Measurements from ENCODE around the gene UBE2D3. TPM values are rescaled to one million over a fixed set of nuclear protein-coding genes. Genes with fewer than 3 reads are reported as not detected.

The UBE2D3 gene
- total RNA-seq, 2 experiments from 2014 or later, result 447 to 450 TPM

- H3K4me3 Mint-ChIP-seq, result peak within 1 kb of the TSS; percentile 88
- H3K27me3 Mint-ChIP-seq (ENCODE audit: low read depth), result no peaks in the 10 kb centered on the region
- H3K9me3 Mint-ChIP-seq, result no peaks in the 10 kb centered on the region
- no peaks in the 10 kb centered on the region for H3K36me3 Mint-ChIP-seq (ENCODE audit: low read depth)
- peaks cover 27% of the 10 kb centered on the region for H3K4me1 Mint-ChIP-seq (ENCODE audit: low read depth)
- H3K27ac Mint-ChIP-seq, result peak within 1 kb of the TSS; percentile 36
- CTCF ChIA-PET, result interaction anchor here (0.5 to 1.5 kb wide), 6 partner anchors 8 to 330 kb away, joined by 3 to 6 read pairs (median 4); no protein-coding TSS in a partner anchor
- peak; percentile 89 for DNase-seq
- intact Hi-C loops (cut with micrococcal nuclease), result loop anchor here (1.0 to 2.0 kb wide), 11 partner anchors 29 to 1414 kb away; partner anchors contain the start of genes BDH2, CENPE, PPP3CA and SLC39A8
These were observed 66.6 kb downstream of the UBE2D3 start, which contains the start of gene MANBA for GRCh38 chr4:102760645-102761295. TSS of gene MANBA (minus strand) at chr4:102760968. CDS start at chr4:102760894, 74 bp downstream.

- intact Hi-C loops (cut with micrococcal nuclease), result loop anchor here (1.0 to 2.0 kb wide), 10 partner anchors 29 to 1413 kb away; partner anchors contain the start of genes BDH2, CENPE, PPP3CA and SLC9B1
- CTCF ChIA-PET, result interaction anchor here (0.5 to 1.2 kb wide), 4 partner anchors 63 to 329 kb away, joined by 3 to 6 read pairs (median 4); no protein-coding TSS in a partner anchor
These were observed 67.3 kb downstream of the UBE2D3 start for GRCh38 chr4:102759831-102760644.

DNA sequence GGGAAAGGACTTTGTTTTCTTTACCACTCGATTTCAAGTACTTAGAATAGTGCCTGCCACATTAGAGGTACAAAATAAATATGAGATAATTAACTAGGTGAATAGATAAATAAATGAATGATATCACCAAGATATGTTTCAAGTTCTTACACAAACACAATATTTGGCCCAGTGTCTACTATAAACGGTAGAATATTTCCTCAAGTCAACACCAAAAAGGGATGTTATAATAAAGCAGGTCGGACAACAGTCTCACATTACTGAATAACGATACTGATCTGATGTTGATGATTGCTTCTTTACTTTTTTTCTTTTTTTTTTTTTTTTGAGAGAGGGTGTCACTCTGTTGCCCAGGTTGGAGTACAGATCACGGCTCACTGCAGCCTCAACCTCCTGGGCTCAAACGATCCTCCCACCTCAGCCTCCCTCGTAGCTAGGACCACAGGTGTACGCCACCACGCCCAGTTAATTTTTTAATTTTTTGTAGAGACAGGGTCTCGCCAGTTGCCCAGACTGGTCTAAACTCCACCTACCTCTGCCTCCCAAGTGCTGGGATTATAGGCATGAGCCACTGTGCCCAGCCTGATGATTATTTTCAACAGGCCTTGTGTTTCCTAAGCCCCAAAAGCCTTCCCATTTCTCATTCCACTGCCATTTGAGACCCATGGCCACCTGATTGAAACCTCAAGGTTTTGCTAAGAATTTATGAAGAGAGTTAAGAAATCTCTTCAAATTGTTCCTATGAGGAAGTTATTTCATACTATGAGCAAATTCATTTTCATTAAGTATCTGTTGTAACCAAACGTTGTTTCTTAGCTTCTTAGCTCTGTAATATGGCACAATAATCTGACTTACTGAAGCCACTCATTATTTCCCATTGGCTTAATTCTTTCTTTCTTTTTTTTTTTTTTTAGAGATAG is 68.8 kb downstream of the UBE2D3 start:
- H3K27ac Mint-ChIP-seq, result no peak overlapping the region
- H3K4me1 Mint-ChIP-seq (ENCODE audit: low read depth), result peaks cover 27% of the 10 kb centered on the region
- peaks cover 3% of the 10 kb centered on the region for H3K36me3 Mint-ChIP-seq (ENCODE audit: low read depth)
- CTCF ChIA-PET, result interaction anchor here (0.5 to 1.0 kb wide), 4 partner anchors 13 to 344 kb away, joined by 3 to 4 read pairs (median 4); no protein-coding TSS in a partner anchor
- intact Hi-C loops (cut with micrococcal nuclease), result no loop called here
- H3K4me3 Mint-ChIP-seq, result no peak overlapping the region
- no peaks in the 10 kb centered on the region for H3K27me3 Mint-ChIP-seq (ENCODE audit: low read depth)
- H3K9me3 Mint-ChIP-seq, result peaks cover 5% of the 10 kb centered on the region
- DNase-seq, result no peak

More at GRCh38 chr4:102759831-102760644, 67.3 kb downstream of the UBE2D3 start:
- peaks cover 27% of the 10 kb centered on the region for H3K4me1 Mint-ChIP-seq (ENCODE audit: low read depth)
- DNase-seq, result peak; percentile 63
- peak overlapping the region; percentile 36 for H3K27ac Mint-ChIP-seq
- no peaks in the 10 kb centered on the region for H3K27me3 Mint-ChIP-seq (ENCODE audit: low read depth)
- H3K4me3 Mint-ChIP-seq, result peak overlapping the region; percentile 88
- peaks cover under 1% of the 10 kb centered on the region for H3K36me3 Mint-ChIP-seq (ENCODE audit: low read depth)
- H3K9me3 Mint-ChIP-seq, result peaks cover under 1% of the 10 kb centered on the region

DNA sequence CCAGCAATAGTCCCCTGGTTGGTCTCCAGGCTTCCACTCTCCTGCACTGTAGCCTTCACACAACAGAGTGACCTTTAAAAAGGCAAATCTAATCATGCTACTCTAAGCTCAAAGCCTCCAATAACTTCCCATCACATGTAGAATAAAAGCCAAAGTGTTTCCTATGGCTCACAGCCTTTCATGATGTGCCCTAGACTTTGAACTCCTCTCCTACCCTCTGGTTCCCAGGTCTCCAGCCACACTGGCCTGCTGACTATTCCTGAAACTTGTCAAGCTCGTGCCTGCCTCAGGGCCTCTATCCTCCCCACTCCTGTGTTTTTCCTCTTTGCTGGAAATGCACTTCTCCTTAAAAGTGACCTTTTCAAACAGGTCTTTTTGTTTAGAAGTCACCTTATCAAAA is 69.7 kb downstream of the UBE2D3 start:
- intact Hi-C loops (cut with micrococcal nuclease), result no loop called here
- Mint-ChIP-seq H3K27me3 (ENCODE audit: low read depth) (no peaks in the 10 kb centered on the region), H3K4me1 (ENCODE audit: low read depth) (peaks cover 27% of the 10 kb centered on the region), H3K36me3 (ENCODE audit: low read depth) (peaks cover 3% of the 10 kb centered on the region), H3K4me3 (no peak overlapping the region), H3K9me3 (peaks cover 5% of the 10 kb centered on the region), H3K27ac (no peak overlapping the region)
- DNase-seq, result no peak
- CTCF ChIA-PET, result interaction anchor here (0.6 to 1.0 kb wide), 2 partner anchors 12 to 81 kb away, joined by 3 to 4 read pairs; no protein-coding TSS in a partner anchor

- CTCF ChIA-PET, result interaction anchor here (1.0 kb wide), 1 partner anchor 32 kb away, joined by 4 read pairs; no protein-coding TSS in a partner anchor
- Mint-ChIP-seq H3K9me3 (peaks cover 5% of the 10 kb centered on the region), H3K4me3 (no peak overlapping the region), H3K4me1 (ENCODE audit: low read depth) (peaks cover 10% of the 10 kb centered on the region), H3K27me3 (ENCODE audit: low read depth) (no peaks in the 10 kb centered on the region), H3K36me3 (ENCODE audit: low read depth) (peaks cover 6% of the 10 kb centered on the region), H3K27ac (no peak overlapping the region)
- no peak for DNase-seq
- intact Hi-C loops (cut with micrococcal nuclease), result no loop called here
These were observed 73.3 kb downstream of the UBE2D3 start for GRCh38 chr4:102754044-102754443.

GRCh38 chr4:102751941-102752340 is 75.4 kb downstream of the UBE2D3 start:
- Mint-ChIP-seq H3K9me3 (peaks cover 5% of the 10 kb centered on the region), H3K4me3 (no peak overlapping the region), H3K27me3 (ENCODE audit: low read depth) (no peaks in the 10 kb centered on the region), H3K27ac (no peak overlapping the region), H3K36me3 (ENCODE audit: low read depth) (peaks cover 6% of the 10 kb centered on the region), H3K4me1 (ENCODE audit: low read depth) (peaks cover 1% of the 10 kb centered on the region)
- CTCF ChIA-PET, result interaction anchor here (0.6 kb wide), 1 partner anchor 40 kb away, joined by 4 read pairs; no protein-coding TSS in a partner anchor
- intact Hi-C loops (cut with micrococcal nuclease), result no loop called here
- DNase-seq, result no peak

Other genes with a start within 250 kb of the UBE2D3 start
- gene MANBA, start 66.6 kb downstream of the UBE2D3 start, total RNA-seq, result 10 to 100 TPM in 1 of 2 experiments, 1 to 10 TPM in 1; 9.8 to 11.0 TPM
- gene CISD2, start 41.4 kb upstream of the UBE2D3 start, total RNA-seq, result 10 to 100 TPM; 25.1 to 25.7 TPM
- gene SLC9B1, start 192.2 kb upstream of the UBE2D3 start, total RNA-seq, result 1 to 10 TPM; 2.0 to 3.5 TPM
- 10 to 100 TPM; 26.7 to 28.6 TPM for gene SLC9B2, start 249.2 kb upstream of the UBE2D3 start, total RNA-seq